Skin epidermis (tissue), 12 donors: ENCODE measurements around the gene HSPG2.
A peak's percentile ranks its signal among the peaks of the same experiment; 100 is the strongest.

Source experiments
- H3K27ac ChIP-seq, 21 experiments: fragments of 200-600 bp; sonication (generic) in 11 of 21; one replicate each; pipeline ENCODE4 v1.5.0; 2020; ENCODE audit warnings: mild to moderate bottlenecking in 3 of 21, inconsistent platforms in 2 of 21, moderate library complexity in 2 of 21
- H3K4me3 ChIP-seq, 7 experiments: fragments of 200-600 bp; sonication (generic) in 2 of 7; one replicate each; pipeline ENCODE4 v1.5.0; 2020; ENCODE audit warnings: inconsistent platforms in 2 of 7, mild to moderate bottlenecking in 2 of 7, moderate library complexity in 1 of 7

Gene HSPG2

DNA sequence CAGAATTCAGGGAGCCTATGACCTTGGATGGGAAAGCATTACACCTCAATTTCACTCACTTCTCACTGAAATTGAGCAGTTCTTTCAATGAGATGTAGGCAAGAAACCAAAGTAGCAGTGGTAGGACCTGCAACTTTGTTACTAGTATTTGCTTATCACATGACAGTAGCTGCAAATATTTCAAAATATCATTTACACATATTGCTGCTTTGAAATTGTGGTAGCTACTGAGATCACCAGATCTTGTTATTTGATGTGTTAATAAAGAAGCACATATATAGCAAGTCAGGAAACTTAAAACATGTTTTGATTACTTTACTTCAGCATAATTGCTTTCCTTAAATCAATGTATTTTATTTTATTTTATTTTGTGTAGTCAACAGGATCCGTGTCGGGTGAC, 112.2 kb downstream of the HSPG2 start:
- H3K27ac ChIP-seq, result no peak overlapping the region
- H3K4me3 ChIP-seq, result no peak overlapping the region

DNA sequence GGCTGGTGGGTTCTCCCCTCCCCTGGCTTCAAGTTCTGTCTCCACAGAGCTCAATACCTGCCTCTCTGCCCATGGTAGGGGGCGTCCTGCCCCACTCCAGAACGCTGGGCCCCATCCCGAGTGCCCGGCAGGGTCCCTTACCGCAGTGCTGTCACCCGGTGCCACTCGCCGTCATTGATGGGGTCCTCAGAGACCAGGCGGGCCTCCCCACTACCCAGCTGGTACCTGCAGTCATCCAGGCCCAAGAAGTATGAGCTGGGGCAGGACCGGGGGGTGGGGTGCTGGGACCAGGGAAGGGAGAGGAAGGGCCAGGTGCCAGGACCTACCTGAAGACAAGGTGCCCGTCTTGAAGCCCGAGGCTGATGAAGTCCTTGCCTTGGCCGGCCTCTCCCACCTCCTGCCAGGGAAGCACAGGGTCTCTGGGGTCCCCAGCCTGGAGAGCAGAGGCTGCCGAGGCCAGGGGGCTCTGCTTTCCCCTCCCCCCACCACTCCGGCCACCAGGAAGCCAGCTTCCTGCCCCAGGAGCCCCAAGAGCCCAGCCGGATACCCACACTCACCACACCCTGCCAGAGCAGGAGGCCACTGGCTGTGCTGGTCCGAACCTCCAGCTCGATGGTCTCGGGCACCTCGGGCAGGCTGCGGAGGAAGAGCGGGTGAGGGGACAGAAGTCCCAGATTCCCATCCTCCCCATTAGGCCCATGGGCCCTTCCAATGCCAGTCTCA, 113.0 kb downstream of the HSPG2 start:
- no peak overlapping the region for H3K27ac ChIP-seq
- no peak overlapping the region for H3K4me3 ChIP-seq

DNA sequence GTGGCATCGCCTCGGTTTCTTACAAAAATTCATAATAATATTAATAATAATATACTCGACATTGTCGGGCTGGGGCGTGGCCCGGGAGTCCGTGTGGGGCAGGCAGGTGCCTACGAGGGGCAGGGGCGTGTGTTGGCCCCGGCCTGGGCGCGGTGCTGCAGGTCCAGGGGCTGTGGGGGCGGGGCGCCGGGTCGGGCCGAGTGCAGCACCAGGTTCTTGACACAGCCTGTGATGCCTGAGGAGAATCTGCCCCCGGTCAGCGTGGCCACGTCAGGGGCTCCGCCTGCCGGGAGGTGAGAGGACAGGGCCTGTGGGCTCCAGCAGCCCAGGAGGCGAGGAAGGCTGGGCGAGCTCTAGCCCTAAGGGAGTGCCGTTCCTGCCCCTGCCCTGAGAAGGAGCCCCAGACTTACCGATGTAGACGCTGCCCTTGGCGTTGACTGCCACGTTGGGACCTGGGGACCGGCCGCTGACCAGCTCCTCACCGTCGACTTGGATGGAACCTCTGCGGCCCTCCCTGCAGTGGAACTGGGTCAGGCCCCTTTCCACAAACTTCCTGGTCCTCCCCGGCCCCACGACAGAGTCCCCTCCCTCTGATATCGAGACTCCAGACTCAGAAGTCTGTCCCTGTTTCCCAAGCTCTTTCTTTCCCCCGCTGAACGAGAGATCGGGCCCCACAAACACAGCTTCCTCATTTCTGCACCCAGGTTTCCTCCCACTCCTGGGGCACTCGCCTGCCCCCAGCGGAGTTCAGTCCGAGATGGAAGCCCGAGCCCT, 113.7 kb downstream of the HSPG2 start:
- H3K27ac ChIP-seq, result no peak overlapping the region
- no peak overlapping the region for H3K4me3 ChIP-seq

DNA sequence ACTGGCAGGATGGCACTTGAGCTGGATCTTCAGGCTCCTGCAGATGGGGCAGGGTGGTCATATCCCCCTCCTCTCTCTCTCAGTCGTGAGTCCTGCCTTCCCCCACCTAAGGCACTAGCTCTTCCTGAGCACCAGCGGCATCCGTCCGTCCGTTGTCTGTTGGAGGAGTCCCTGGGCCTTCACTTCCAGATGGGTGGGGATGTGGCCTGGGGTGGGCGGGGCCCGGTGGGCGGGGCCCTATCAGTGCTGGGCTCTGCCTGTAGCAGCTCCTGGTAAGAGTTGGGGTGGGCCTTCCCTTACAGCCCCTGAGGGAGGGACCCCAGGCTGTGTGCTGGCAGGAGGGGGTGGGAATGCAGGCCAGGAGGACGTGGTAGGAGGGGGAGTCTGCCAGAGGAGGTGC, 114.8 kb downstream of the HSPG2 start:
- H3K27ac ChIP-seq, result no peak overlapping the region
- H3K4me3 ChIP-seq, result no peak overlapping the region

DNA sequence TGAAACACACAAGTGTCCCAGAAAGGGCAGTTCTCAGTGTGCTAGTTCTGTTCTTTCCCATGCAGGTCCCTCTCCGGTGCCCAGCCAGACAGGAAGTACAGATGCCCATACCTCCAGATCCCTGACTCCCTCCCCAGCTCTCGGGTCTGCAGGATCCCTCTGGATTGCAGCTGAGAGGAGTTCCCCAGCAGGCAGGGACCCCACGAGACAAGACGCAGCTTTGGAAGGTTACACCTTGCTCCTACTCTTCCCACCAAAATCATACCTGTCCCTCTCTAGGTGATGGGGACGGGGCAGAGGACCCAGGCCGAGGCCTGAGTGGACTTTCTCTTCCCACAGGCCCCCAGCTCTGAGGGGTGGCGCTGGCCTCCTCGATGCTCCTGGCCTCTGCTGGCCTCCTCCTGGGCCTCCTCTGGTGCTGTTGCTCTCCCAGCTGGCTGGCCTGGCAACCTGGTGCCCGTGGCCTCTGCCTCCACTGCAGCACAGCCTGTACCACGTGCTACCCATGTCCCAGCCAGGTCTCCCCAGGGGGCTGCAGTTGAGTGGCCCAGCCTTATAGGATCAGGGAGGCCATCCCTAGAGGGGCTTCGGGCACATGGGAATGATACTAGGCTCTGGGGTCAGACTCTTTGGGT, 115.6 kb downstream of the HSPG2 start:
- H3K27ac ChIP-seq, result no peak overlapping the region
- H3K4me3 ChIP-seq, result no peak overlapping the region

DNA sequence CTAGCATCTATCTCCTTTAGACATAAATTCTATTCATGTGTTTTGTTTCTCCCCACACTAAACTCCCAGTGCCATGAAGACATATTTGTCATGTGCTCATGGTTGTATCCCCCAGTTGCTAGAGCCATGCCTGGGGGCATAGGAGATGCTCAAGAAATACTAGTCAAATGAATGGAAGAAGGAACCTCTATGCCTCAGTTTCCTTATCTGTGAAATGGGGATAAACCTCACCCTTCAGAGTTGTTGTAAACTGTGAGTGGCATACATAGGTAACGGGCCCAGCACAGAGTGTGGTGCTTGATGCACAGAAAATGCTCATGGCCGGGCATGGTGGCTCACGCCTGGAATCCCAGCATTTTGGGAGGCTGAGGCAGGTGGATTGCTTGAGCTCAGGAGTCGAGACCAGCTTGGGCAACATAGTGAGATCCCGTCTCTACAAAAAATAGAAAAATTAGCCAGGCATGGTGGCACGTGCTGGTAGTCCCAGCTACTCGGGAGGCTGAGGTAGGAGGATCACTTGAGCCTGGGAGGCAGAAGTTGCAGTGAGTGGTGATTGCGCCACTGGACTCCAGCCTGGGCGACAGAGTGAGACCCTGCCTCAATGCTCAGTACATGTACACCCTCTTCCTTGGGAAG, 116.4 kb downstream of the HSPG2 start:
- Histone ChIP-seq H3K27ac (no peak overlapping the region), H3K4me3 (no peak overlapping the region)

DNA sequence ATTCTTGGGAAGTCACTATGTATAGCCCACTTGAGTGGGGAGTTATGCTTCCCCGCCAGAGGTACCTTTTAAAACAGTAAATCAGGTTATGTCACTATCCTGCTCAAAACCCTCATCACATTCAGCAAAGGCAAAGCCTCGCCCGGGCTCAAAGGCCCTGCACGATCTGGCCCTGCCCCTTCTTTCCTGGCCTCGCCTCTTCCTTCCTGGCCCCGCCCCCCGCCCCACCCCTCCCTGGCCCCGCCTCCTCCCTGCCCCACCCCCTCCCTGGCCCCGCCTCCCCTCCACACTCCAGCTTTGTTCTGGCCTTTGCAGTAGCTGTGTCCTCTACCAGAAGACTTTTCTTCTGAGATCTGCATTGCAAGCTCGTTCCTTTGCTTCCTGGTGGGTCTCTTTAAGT, 118.5 kb downstream of the HSPG2 start:
- Histone ChIP-seq H3K27ac (no peak overlapping the region), H3K4me3 (no peak overlapping the region)

DNA sequence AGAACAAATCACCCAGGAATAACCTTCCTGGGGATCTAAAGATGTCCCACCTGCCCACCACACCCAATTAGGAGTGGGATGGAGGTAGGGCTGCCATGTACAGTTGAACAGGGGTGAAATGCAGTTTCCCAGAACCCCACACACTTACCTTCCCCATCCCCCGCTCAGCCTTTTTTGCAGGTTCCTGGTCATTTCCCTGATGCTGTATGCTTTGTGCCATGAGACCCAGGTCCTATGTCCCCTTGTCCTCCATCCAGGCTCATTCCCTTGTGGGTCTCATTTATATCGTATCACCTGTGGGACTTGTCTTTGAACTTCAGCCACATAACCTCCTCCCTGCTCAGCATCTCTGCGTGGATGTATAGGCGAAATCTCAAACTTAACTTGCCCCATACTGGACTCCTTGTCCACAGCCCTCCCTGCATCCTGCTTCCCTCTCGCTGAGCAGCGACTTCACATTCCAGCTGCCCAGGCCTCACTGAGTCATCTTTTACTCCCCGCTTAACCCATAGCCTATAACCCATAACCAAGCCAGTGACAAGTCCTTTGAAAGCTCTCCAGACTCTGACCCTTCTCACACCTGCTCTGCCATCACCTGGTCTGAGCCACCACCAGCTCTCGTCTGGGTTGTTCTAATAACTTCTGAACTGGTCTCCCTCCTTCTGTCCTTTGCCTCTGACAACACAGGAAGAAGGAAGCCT, 120.4 kb downstream of the HSPG2 start:
- Histone ChIP-seq H3K4me3 (no peak overlapping the region), H3K27ac (peak overlapping the region in 1 of 21 experiments; percentile 54)

DNA sequence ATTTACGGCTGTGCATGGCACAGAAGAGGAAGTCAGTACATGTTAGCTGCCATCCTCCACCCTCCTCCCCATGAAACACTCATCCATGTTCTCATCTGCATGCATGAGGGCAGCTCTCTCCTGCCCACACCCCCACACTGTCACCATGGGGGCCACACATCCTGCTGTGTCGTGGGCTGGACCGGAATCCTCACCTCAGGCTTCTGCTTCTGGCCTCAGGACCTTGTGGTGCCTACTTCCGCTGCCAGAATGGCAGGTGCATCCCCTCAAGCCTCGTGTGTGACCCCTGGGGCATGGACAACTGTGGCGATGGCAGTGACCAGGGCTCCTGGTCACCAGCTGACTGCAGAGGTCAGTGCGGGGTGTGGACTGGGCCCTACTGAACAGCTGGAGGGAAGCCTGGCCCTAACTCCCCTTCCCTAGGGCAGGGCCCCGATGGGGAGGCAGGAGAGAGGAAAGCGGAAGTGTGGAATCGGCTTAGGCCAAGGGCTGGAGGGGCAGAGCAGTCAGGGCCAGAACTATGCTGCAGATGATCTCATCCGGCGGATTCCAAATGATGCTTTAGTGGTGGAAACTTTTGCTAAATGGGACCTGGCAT, 121.3 kb downstream of the HSPG2 start:
- Histone ChIP-seq H3K27ac (peak overlapping the region in 1 of 21 experiments; percentile 54), H3K4me3 (no peak overlapping the region)

DNA sequence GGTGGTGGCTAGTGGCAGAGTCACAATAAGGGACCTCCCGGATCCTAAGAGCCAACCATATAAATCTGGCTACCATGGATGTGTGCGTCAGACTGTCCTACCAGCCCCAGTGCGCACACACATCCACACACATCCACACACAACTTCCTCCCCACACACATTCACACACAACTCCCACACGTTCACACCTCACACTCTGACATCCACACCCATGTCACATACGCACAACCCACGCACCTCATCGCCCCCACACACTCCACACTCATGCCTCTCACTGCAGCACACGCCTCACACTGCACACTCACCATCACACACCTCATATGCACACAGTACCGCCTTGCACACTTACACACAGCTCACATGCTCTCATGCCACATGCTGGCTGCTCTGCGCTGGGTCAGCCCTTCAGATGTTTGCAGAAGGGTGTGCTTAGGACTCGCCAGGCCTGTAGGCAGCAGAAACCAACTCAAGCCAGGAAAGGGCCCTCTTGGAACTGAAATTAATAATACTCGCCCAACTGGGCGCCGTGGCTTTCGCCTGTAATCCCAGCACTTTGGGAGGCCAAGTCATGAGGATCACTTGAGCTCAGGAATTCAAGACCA, 122.0 kb downstream of the HSPG2 start:
- Histone ChIP-seq H3K4me3 (peak overlapping the region in 1 of 7 experiments; percentile 22), H3K27ac (peak overlapping the region in 1 of 21 experiments; percentile 54)

DNA sequence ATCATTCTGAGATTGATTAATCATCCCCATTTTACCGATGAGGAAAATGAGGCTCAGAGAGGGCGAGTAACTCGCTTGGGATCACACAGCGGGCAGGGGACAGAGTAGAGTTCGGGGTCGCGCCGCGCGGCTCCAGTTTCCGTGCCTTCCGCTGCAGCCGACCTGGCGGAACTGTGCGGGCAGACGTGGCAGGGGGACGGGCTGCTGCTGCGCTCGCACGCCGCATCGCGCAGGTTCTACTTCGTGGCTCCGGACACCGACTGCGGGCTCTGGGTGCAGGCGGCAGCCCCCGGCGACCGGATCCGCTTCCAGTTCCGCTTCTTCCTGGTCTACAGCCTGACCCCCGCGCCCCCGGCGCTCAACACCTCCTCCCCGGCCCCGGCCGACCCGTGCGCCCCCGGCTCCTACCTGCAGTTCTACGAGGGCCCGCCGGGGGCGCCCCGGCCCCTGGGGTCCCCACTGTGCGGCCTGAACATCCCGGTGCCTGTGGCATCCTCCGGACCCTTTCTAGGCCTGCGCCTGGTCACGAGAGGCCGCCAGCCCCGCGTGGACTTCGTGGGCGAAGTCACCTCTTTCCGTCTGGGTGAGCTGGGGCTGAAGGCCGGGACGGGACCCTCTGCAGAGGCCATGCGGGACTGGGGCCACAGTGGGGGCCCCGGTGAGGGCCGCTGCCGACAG, 122.7 kb downstream of the HSPG2 start:
- Histone ChIP-seq H3K4me3 (peak overlapping the region in 5 of 7 experiments; percentile 22 to 37 (median 28)), H3K27ac (peak overlapping the region in 1 of 21 experiments; percentile 21)

DNA sequence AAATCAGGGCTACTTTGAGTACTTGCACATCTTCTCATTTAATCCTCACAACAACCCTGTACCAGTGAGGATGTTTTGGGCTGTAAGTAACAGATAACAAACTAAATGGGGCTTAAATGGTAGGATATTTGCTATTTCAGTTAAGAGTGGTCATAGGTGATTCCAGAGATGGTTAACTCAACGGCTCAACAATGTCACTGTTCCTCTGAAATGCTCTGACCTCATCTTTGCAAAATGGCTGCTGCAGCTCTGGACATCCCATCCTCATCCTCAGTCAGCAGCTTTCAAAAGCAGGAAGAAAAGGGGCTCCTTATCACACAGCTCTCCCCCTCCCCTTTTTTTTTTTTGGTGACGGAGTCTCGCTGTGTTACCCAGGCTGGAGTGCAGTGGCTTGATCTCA, 123.6 kb downstream of the HSPG2 start:
- H3K4me3 ChIP-seq, result no peak overlapping the region
- H3K27ac ChIP-seq, result no peak overlapping the region

DNA sequence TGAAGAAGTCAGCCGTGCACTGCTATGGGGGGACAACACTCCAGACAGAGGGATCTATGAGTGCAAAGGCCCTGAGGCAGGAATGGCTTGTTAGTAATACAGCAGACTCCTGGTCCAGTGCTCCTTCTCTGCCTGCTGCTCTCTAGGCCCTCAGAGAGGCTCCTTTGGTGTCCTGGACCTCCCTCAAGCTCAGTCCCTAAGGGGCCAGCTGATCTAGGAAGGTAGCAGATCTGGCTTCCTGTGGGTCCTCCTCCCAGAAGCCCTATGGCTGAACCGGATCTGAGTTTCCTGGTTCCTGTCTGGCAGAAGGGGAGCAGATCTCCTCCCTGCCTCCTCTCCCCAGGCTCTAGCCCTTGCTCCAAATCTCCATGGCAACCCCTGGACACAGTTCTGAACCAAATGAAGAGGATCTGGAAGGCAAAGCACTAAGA, 125.2 kb downstream of the HSPG2 start, which contains the start of gene LDLRAD2:
Gene LDLRAD2, plus strand, starts transcription at position 391 of the 431 bp plus-strand sequence. CDS start 187 bp downstream, outside the sequence.
- Histone ChIP-seq H3K27ac (no peak within 1 kb of the TSS), H3K4me3 (no peak within 1 kb of the TSS)

DNA sequence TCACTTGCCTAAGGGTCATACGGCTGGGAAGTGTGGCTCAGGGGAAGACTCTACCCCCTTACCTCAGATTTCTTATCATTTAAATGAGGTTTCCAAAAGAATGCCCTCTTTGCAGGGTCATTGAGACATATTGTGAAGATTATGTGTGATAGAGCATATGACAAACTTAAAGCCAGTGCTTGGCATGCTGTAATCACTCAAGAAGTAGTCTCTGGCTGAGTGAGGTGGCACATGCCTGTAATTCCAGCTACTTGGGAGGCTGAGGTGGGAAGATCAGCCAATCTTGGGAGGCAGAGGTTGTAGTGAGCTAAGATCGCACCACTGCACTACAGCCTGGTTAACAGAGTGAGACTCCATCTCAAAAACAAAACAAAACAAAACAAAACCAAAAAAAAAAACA, 132.6 kb downstream of the HSPG2 start:
- Histone ChIP-seq H3K27ac (no peak overlapping the region), H3K4me3 (no peak overlapping the region)

DNA sequence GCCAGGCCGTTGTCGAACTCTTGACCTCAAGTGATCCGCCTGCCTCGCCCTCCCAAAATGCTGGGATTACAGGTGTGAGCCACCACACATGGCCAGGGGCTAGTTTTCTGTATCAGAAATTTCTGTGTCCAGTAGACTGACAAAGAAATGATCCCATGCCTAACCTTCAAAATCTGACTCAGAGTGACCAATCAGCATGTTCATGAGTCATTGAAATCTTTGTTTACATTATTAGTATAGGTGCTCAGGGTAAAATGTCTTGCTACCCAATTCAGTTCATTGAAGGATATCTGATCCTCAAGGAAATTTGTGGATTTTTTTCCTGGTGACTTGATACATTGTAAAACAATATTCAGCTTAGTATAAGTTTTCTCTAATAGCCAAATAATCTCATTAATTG, 136.0 kb downstream of the HSPG2 start:
- no peak overlapping the region for H3K4me3 ChIP-seq
- no peak overlapping the region for H3K27ac ChIP-seq

DNA sequence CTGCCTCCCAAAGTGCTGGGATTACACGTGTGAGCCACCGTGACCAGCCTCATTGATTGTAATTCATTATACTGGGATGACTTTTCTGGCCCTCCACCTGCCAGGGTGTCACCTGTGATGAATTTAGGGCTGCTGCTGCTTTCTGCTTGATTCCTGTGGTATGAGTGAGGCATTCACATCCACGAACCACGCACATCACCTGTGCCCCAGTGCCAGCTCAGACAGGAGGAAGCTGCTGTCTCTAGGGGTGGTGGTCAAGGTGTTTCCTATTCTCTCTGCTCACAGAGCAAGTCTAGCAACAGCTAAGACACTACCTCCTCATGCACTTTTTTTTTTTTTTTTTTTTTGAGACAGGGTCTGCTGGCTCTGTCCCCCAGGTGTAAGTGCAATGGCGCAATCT, 137.4 kb downstream of the HSPG2 start:
- Histone ChIP-seq H3K4me3 (no peak overlapping the region), H3K27ac (no peak overlapping the region)

DNA sequence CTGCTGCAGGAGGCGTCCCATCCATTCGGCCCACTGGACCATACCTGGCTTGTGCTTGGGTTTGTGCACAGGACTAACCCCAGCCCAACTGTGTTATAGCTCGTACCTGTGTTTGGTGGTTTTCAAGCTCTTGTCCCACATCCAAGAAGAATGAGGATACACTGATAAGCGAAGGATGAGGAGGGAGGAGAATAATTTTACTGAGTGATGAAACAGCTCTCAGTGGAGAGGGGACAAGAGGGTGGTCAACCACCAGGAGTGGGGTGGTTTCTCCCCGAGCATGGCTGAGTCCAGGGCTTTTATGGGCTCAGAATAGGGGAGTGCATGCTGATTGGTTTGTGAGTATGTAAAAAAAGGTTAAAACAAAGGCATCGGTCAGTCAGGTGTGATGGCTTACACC, 142.0 kb downstream of the HSPG2 start:
- Histone ChIP-seq H3K4me3 (no peak overlapping the region), H3K27ac (no peak overlapping the region)

DNA sequence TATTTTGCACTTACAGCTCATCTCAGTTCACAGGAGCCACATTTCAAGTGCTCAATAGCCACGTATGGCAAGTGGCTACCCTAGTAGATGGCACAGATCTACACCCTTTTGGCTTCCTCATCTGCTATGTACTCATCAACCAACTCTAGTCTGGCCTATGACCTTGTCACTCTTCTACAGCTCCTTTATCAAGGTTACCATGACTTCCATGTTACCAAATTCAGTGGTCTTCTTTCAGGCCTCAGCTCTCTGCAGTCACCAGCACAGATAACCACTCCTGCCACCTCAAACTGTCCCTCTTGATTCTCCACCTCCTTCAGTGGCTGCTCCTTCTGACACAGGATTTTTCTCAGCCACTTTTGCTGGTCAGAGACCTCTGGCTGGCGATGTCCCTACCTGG, 142.5 kb downstream of the HSPG2 start:
- Histone ChIP-seq H3K27ac (no peak overlapping the region), H3K4me3 (no peak overlapping the region)
